PC-9 (cell line): Measurements from ENCODE around the gene SYNJ1. TPM values are rescaled to one million over a fixed set of nuclear protein-coding genes. Genes with fewer than 3 reads are reported as not detected.

Source experiments
- BruUV-seq: library from RNA; stranded (reverse); fragments of 400-500 nt; replicated peaks from 2 replicates; lab custom pipeline; 2021; lab: Mats Ljungman, UMichigan
- CTCF ChIA-PET: fragments of 300-600 bp; sonication (Branson Sonifier 250); formaldehyde crosslinking; loops from one replicate; lab custom pipeline; 2022; ENCODE audit warnings: antibody characterized with exemption; lab: Charles Lee
- POLR2A ChIA-PET: fragments of 300-600 bp; sonication (Branson Sonifier 250); formaldehyde crosslinking; loops from one replicate; lab custom pipeline; 2022; ENCODE audit warnings: antibody characterized with exemption; ENCODE audit not compliant: unreplicated experiment; lab: Charles Lee
- DNase-seq, 2 experiments: peaks; one replicate each; pipeline versions ENCODE4 v3.0.0 to v3.0.0-alpha.2; 2015 to 2022; ENCODE audit warnings: mixed read lengths in 1 of 2
- H2AFZ ChIP-seq: fragments of 200-600 bp; sonication (generic); 2 replicates; pipeline ENCODE4 v1.8.1; 2017; ENCODE audit warnings: antibody characterized with exemption
- H3F3A ChIP-seq: fragments of 200-600 bp; sonication (generic); 2 replicates; pipeline ENCODE4 v1.8.1; 2017; ENCODE audit warnings: antibody characterized with exemption, mild to moderate bottlenecking, low read depth; ENCODE audit not compliant: insufficient read depth
- H3K27ac ChIP-seq: fragments of 200-600 bp; sonication (generic); 2 replicates; pipeline ENCODE4 v1.6.1; 2016; ENCODE audit warnings: mixed run types
- H3K27me3 ChIP-seq: fragments of 200-600 bp; sonication (generic); 2 replicates; pipeline ENCODE4 v1.6.1; 2016; ENCODE audit warnings: low read depth, mixed run types; ENCODE audit not compliant: insufficient read depth
- H3K36me3 ChIP-seq: fragments of 200-600 bp; sonication (generic); 2 replicates; pipeline ENCODE4 v1.6.1; 2016; ENCODE audit warnings: low read depth, mixed run types
- H3K4me1 ChIP-seq: fragments of 200-600 bp; sonication (generic); replicated peaks from 2 replicates; pipeline ENCODE4 v1.6.1; 2016; ENCODE audit warnings: mixed run types; ENCODE audit not compliant: insufficient read depth
- H3K4me2 ChIP-seq: fragments of 200-600 bp; sonication (generic); 2 replicates; pipeline ENCODE4 v1.6.1; 2017; ENCODE audit warnings: mixed run types
- H3K4me3 ChIP-seq: fragments of 200-600 bp; sonication (generic); 2 replicates; pipeline ENCODE4 v1.6.1; 2016; ENCODE audit warnings: mixed run types
- H3K79me2 ChIP-seq: fragments of 200-600 bp; sonication (generic); 2 replicates; pipeline ENCODE4 v1.6.1; 2017; ENCODE audit warnings: low read depth, mixed run types
- H3K9me2 ChIP-seq: fragments of 200-600 bp; sonication (generic); 2 replicates; pipeline ENCODE4 v1.8.1; 2017; ENCODE audit warnings: mild to moderate bottlenecking; ENCODE audit not compliant: insufficient read depth
- H3K9me3 ChIP-seq: fragments of 200-600 bp; sonication (generic); 2 replicates; pipeline ENCODE4 v1.8.1; 2016; ENCODE audit warnings: low read depth; ENCODE audit not compliant: insufficient read depth
- H4K20me1 ChIP-seq: fragments of 200-600 bp; sonication (generic); 2 replicates; pipeline ENCODE4 v1.8.1; 2017; ENCODE audit not compliant: insufficient read depth
- EZH2 ChIP-seq: fragments of 200-600 bp; sonication (generic); IDR thresholded peaks from 2 replicates; pipeline ENCODE4 v1.8.0; 2017; ENCODE audit warnings: antibody characterized with exemption, low read depth
- intact Hi-C: fragments of 100-400 bp; cut with micrococcal nuclease; formaldehyde crosslinking; loops from one replicate; pipeline ENCODE4 v1.10.0; 2022; ENCODE audit not compliant: unreplicated experiment
- total RNA-seq: library from RNA; stranded (reverse); gene quantifications from 2 replicates; pipeline ENCODE4 v1.2.3, GENCODE V29; 2021
- TF ChIP-seq, protein P1 (sequence below): fragments of 200-600 bp; sonication (generic); conservative IDR thresholded peaks from 2 replicates; pipeline ENCODE4 v1.6.1; 2017; ENCODE audit warnings: mixed run types, antibody characterized with exemption, mild to moderate bottlenecking, moderate library complexity

The SYNJ1 gene
- total RNA-seq, 1 experiment from 2014 or later: 4.8 TPM

DNA sequence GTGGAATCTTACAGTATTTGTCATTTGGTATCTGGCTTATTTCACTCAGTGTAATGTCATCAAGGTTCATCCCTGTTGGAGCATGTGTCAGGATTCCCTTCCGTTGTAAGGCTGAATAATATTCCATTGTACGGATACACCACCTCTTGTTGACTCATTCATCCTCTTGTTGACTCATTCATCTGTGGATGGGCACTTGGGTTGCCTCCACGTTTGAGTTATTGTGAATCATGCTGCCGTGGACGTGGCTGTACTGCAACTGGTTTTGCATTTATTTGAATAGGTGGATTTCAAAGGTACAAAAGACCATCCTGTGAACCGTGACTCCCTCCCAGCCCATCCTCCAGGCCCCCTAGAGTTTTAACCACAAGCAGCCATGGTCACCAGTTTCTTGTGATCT, 130.6 kb downstream of the SYNJ1 start:
- no peak overlapping the region for H3K4me3 ChIP-seq
- BruUV-seq: no TSS peak

DNA sequence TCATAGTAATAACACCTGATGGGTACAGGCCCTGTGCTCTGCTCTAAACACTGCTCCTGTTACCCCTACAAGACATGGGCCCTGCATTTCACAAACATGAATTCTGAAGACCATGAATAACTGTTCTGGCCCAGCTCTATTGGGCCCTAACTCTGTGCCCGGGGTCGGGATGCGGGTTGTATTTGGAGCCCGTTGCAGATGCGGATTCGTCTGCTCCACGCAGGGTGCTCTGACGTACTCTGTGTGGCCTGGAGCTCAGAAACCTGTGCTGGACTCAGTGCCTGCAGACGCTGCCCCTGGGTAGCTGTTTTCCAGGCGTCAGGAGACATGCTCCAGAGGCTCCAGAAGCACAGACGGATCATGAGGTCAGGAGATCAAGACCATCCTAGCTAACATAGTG, 132.4 kb downstream of the SYNJ1 start:
- ChIA-PET POLR2A (interaction anchor here (0.6 kb wide), 1 partner anchor 180 kb away, joined by 5 read pairs; no protein-coding TSS in a partner anchor), CTCF (no interaction called here)
- H3K36me3 ChIP-seq: no peaks in the 10 kb centered on the region
- intact Hi-C loops: no loop called here
- H3K4me2 ChIP-seq: no peak overlapping the region
- H4K20me1 ChIP-seq: no peaks in the 10 kb centered on the region
- H3K27me3 ChIP-seq: no peaks in the 10 kb centered on the region
- BruUV-seq: no TSS peak
- H3K79me2 ChIP-seq: no peaks in the 10 kb centered on the region
- TF ChIP-seq, protein P1, sequence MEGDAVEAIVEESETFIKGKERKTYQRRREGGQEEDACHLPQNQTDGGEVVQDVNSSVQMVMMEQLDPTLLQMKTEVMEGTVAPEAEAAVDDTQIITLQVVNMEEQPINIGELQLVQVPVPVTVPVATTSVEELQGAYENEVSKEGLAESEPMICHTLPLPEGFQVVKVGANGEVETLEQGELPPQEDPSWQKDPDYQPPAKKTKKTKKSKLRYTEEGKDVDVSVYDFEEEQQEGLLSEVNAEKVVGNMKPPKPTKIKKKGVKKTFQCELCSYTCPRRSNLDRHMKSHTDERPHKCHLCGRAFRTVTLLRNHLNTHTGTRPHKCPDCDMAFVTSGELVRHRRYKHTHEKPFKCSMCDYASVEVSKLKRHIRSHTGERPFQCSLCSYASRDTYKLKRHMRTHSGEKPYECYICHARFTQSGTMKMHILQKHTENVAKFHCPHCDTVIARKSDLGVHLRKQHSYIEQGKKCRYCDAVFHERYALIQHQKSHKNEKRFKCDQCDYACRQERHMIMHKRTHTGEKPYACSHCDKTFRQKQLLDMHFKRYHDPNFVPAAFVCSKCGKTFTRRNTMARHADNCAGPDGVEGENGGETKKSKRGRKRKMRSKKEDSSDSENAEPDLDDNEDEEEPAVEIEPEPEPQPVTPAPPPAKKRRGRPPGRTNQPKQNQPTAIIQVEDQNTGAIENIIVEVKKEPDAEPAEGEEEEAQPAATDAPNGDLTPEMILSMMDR: no peak
- no peak for TF ChIP-seq EZH2
- no peaks in the 10 kb centered on the region for H3K4me1 ChIP-seq
- H3F3A ChIP-seq: no peaks in the 10 kb centered on the region
- H3K9me3 ChIP-seq: no peaks in the 10 kb centered on the region
- no peak overlapping the region for H3K27ac ChIP-seq
- no peaks in the 10 kb centered on the region for H3K9me2 ChIP-seq
- DNase-seq: no peak
- H3K4me3 ChIP-seq: no peak overlapping the region
- H2AFZ ChIP-seq: no peak overlapping the region

More for the DNA sequence above, 130.6 kb downstream of the SYNJ1 start:
- intact Hi-C loops: no loop called here
- DNase-seq: peak in 1 of 2 experiments; percentile 34
- H3K27me3 ChIP-seq: no peaks in the 10 kb centered on the region
- TF ChIP-seq EZH2: no peak
- TF ChIP-seq, protein P1: no peak
- ChIA-PET CTCF (no interaction called here), POLR2A (interaction anchor here (0.6 kb wide), 1 partner anchor 163 kb away, joined by 5 read pairs; no protein-coding TSS in a partner anchor)
- H3F3A ChIP-seq: no peaks in the 10 kb centered on the region
- H2AFZ ChIP-seq: no peak overlapping the region
- no peaks in the 10 kb centered on the region for H3K36me3 ChIP-seq
- H3K4me1 ChIP-seq: no peaks in the 10 kb centered on the region
- H3K79me2 ChIP-seq: no peaks in the 10 kb centered on the region
- no peaks in the 10 kb centered on the region for H3K9me3 ChIP-seq
- H3K27ac ChIP-seq: no peak overlapping the region
- no peak overlapping the region for H3K4me2 ChIP-seq
- H4K20me1 ChIP-seq: no peaks in the 10 kb centered on the region
- H3K9me2 ChIP-seq: no peaks in the 10 kb centered on the region

DNA sequence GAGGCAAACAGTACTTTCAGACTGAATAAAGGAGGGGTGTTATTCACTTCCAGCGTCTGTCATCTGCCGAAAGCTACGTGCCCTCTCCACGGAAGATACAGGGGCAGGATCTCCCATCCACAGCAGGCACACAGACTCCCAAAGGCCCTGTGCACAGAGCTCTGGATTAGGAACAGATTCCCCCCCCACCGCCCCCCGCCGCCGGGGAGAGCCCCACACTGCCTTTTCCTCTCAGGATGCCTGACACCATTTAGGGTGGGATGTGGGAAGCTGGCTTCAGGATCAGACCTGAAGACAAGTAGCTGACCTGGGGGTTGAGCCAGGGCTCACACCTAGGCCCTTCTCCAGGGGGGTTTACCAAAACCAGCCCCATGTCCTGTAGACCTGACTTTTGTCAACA, 134.1 kb downstream of the SYNJ1 start:
- POLR2A ChIA-PET: no interaction called here
- H4K20me1 ChIP-seq: no peaks in the 10 kb centered on the region
- H3K9me2 ChIP-seq: no peaks in the 10 kb centered on the region
- no peaks in the 10 kb centered on the region for H3K4me1 ChIP-seq
- no peaks in the 10 kb centered on the region for H3K27me3 ChIP-seq
- H3K4me2 ChIP-seq: no peak overlapping the region
- no peak for DNase-seq
- CTCF ChIA-PET: no interaction called here
- no peaks in the 10 kb centered on the region for H3K79me2 ChIP-seq
- H3K36me3 ChIP-seq: no peaks in the 10 kb centered on the region
- H3K9me3 ChIP-seq: no peaks in the 10 kb centered on the region
- H3F3A ChIP-seq: no peaks in the 10 kb centered on the region
- H3K27ac ChIP-seq: no peak overlapping the region
- intact Hi-C loops: no loop called here
- no TSS peak for BruUV-seq
- no peak overlapping the region for H3K4me3 ChIP-seq
- TF ChIP-seq EZH2: no peak
- TF ChIP-seq, protein P1: no peak
- H2AFZ ChIP-seq: no peak overlapping the region
